A673 (cell line): Measurements from ENCODE around the gene EFCAB5.

Experiments used
- EZH2 ChIP-seq: fragments of 200-600 bp; sonication (generic); IDR thresholded peaks from 2 replicates; pipeline ENCODE4 v1.6.1; 2017; ENCODE audit warnings: borderline replicate concordance, low read depth, mild to moderate bottlenecking, mixed read lengths, antibody characterized with exemption, low read length; ENCODE audit not compliant: poor library complexity, severe bottlenecking
- TF ChIP-seq, protein P1 (sequence below): fragments of 300-800, 200-600 bp; sonication (generic); conservative IDR thresholded peaks from 2 replicates; pipeline ENCODE4 v1.5.1; 2017; ENCODE audit warnings: low read depth, mild to moderate bottlenecking, antibody characterized with exemption, low read length, moderate library complexity, mixed read lengths

DNA sequence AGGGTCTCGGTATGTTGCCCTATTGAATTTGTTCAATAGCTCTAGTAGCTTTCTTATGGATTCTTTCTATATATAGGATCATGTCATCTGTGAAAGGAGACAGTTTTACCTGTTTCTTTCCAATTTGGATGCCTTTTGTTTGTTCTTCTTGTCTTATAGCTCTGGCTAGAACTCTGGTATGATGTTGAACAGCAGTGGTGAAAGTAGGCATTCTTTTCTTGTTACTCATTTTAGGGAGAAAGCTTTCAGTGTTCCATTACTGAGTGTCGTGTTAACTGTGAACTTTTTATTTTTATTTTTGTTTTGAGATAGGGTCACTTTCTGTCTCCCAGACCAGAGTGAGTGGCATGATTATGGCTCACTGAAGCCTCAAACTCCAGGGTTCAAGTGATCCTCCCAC lies 21.2 kb downstream of the EFCAB5 start:
- TF ChIP-seq, protein P1, sequence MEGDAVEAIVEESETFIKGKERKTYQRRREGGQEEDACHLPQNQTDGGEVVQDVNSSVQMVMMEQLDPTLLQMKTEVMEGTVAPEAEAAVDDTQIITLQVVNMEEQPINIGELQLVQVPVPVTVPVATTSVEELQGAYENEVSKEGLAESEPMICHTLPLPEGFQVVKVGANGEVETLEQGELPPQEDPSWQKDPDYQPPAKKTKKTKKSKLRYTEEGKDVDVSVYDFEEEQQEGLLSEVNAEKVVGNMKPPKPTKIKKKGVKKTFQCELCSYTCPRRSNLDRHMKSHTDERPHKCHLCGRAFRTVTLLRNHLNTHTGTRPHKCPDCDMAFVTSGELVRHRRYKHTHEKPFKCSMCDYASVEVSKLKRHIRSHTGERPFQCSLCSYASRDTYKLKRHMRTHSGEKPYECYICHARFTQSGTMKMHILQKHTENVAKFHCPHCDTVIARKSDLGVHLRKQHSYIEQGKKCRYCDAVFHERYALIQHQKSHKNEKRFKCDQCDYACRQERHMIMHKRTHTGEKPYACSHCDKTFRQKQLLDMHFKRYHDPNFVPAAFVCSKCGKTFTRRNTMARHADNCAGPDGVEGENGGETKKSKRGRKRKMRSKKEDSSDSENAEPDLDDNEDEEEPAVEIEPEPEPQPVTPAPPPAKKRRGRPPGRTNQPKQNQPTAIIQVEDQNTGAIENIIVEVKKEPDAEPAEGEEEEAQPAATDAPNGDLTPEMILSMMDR = no peak
- TF ChIP-seq EZH2 = no peak
